GM18870 (cell line): Measurements from ENCODE around the gene ZNF804B.
A peak's percentile ranks its signal among the peaks of the same experiment; 100 is the strongest.

Experiments
- ATAC-seq: cut with Tn5 transposase; IDR thresholded peaks from one replicate; pipeline ENCODE4 v1.9.1; 2021; ENCODE audit warnings: moderate library complexity; ENCODE audit not compliant: unreplicated experiment

The ZNF804B gene

DNA sequence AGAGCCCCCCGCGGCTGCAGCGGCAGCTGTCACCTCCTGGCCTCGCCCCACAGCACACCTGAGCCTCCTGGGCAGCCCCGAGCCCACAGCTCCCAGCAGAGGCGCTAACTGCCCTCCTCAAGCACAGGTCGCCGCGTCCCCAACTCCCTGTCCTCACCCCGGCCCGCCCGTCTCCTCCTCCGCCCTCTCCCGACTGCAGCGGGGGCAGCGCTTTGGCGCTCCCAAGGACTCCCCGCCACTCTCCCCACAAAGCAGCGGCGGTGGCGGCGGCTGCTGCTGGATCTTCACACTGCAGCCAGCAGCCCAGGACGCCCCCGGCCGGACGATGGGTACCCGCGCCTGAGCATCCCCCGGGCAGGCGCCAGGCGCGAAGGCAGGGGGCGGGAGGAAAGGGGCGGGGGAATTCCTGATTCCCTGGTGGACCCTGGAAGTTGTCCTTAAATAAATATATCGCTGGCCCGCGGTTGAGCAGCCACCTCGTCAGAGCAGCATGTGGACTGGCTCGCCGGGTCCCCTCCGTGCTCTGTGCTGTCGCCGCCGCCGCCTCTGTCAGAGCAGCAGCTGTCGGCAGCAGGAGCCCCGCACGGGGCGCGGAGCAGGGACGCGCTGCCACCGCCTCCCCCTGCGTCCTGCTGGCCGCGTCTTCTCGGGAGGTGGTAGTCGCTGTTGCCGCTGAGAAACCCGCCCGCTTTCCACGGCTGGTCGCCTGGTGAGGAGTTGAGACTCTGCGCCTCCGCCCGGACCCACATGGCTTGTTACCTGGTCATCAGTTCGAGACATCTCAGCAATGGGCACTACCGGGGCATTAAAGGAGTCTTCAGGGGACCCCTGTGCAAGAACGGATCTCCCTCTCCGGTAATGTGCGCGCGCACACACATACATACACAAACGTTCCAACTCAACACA is at the start of gene ZNF804B:
Gene ZNF804B, plus strand, starts transcription at position 471 of the 906 bp plus-strand sequence. Its CDS starts 277 bp downstream, at position 748.
- ATAC-seq, result no peak

DNA sequence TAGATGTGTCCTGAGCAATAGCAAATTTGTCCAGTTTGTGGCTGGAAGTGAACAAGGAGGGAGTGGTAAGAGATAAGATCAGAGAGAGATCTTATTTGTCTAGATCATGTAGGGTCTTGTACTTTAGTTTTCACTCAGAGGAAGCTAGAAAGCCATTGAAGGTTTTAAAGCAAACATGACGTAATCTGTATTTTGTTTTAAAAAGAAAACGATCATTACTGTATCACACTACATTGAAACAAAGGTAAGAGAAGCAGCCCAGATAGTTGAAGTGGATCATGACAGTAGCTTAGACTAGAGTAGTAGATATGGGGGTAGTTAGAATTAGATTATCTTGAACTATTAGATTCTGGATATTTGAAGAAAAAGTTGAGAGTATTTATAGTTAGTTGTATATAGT is 23.6 kb upstream of the ZNF804B start:
- ATAC-seq, result no peak

DNA sequence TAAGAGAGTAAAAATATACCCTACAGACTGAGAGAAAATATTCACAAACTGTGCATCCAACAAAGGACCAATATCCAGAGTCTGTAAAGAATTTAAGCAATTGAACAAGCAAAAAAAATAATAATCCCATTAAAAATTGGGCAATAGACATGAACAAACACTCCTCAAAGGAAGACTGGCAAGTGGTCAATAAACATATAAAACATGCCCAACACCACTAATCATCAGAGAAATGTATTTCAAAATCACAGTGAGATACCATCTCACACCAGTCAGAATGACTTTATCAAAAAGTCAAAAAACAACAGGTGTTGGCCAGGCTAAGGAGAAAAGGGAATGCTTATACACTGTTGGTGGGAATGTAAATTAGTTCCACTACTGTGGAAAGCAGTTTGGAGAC is 21.9 kb upstream of the ZNF804B start:
- ATAC-seq, result no peak

DNA sequence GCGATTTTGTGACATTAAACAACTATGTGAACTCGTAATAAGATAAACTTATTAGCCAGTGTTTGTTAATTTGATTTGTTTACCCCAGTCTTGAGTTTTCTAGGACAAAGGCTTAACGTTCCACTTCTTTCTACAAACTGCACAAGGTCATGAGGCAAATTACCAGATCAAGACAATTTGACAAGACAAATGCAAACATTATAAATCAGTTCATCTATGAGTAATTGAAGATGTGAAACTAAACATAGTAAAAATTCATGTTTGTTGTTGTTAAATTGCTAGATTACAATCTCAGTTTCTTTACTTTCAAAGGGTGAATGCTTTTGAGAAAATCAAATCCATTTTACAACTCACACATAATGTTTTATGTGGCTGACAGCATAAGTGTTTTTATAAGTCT is 13.4 kb upstream of the ZNF804B start:
- ATAC-seq, result no peak

DNA sequence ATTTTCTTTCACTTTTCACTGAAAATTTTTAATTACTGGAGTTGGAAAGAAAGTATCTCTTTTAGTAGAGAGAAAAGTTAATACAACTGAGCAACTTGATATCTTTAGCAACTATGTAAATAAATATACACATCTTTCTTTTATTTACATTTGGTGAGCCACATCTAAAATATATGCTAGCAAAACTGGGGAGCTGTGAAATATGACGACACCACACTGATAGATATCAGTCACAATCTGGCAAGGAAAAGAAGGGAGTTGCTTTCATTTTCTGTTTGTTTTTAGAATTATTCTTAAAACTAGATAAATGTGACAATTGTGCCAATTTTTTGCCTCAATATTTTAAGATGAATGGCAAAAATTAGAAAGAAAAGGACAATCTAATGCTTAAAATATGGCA is 2.7 kb upstream of the ZNF804B start:
- ATAC-seq, result no peak

DNA sequence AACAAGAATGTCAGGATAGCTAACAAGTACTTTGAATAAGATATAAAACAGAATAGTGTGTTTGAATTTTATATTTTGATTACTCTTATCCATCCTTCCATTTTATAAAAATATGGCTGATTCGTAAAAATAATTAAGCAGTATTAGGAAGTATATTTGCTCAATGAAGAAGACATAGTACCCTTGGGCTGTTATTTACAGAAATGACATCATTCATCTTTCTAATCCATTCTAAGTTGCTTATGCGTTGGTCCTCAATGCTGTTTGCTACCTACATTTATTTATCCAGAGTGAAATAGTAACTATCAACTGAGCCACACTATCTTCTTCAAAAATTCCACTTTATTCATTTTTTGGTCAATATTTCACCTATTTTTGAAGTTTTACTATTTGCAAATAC is 2.1 kb upstream of the ZNF804B start:
- ATAC-seq, result no peak

DNA sequence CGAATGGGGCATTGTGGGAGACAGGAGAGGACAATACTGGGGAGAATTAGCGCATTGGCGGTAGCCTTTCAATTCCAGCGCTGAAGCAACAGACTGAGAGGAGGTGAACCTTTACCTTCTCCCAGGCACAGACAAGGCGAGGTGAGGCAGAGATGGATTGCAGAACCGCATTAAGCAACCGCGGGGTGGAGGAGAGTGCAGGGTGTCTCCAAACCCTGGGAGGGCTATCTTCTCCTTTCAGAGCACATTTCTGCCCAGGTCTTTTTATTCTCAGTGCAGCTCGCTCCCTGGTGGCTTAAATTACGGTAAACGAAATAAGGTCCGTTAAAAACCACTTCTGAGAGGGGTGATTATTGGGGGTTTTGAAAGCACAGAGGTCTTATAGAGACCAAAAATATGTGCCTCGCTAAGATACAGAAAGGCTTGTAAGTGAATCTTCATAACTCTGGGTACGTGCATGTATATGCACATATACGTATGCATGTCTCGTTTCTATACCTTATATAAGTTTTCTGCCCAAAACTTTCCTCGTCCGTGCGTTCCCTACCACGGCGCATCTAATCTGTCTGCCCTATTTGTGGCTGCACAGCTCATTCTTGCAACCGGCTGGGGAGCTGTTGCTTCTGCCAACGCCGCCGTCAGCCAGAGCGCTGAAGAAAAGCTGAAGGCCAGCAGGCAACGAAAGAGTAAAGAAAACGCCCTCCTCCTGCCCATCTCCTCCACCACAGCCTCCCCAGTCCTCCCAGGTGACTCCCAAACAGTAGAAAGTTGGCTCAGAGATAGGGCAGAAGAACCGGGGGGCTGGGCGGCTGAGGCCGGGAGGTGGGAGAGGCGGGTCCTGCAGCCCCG is 895 bp upstream of the ZNF804B start:
- no peak for ATAC-seq

DNA sequence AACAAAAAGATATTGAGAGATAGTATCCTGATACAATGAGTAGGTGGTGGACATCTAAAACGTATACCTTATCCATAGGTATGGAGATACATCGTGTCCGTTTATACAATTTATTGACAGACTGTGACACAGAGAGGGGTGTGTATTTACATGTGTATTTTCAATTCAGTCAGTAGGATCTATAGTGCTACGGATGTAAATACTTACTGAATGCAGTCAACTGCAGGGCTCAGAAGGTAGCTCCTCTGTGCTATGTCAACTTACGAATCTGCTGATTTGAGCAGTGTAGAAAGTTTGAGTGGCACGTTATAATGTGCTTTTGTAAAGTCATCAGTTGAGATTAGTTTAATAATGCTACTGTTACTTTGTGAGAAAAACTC is 626 bp downstream of the ZNF804B start:
- ATAC-seq, result no peak

DNA sequence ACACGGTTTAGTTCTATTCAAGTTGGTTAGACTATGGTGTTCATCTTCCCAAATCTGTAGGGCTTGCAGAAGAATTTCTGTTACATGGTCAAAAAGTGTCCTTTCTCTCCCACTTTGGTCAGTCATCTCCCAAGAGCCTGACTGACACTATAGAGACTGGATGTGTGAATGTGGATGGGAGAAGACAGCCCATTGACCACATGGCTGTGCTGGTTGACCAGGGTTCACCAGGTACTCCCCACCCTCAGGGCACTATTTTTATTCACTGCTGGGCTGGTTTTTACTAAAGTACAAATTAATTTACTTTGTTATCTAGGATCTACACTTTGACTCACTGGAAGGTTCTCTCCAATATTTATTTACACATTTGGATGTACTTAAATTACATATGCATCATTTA is 2.3 kb downstream of the ZNF804B start:
- ATAC-seq, result no peak

DNA sequence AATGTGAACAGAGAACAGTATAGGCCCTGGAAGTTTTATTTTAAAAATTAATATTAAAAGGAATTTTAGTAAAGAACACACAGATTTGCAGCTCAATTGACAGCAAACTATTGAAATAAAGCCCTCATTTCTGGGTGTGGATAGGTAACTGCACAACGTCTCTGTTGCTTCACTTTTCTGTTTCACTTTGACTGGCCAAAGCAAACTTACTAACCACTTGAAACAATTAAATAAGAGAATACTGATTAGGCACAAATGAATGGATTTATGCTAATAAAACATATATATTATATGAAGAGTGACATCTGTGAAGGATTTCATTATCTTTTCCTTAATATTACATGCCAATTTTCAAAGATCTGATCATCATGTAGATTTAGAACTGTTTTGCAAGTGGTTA is 11.9 kb downstream of the ZNF804B start:
- no peak for ATAC-seq

DNA sequence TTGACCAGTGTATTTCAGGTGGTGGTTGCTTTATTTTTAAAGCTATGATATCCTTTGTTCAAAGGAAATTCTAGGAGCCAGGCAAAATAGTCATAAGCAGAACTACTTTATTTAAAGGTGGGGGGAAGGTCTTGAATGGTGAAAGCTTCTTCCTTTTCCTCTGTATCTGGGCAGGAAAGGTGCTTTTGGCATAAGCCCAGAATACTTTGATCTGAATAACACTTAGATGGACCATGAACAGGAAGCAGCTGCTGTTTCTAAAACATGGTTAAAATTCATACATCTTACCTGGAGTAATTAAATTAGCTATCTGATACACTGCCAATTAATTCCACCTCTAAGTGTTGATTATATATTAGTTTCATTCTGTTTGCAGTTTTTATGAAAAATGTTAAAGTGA is 13.3 kb downstream of the ZNF804B start:
- no peak for ATAC-seq

DNA sequence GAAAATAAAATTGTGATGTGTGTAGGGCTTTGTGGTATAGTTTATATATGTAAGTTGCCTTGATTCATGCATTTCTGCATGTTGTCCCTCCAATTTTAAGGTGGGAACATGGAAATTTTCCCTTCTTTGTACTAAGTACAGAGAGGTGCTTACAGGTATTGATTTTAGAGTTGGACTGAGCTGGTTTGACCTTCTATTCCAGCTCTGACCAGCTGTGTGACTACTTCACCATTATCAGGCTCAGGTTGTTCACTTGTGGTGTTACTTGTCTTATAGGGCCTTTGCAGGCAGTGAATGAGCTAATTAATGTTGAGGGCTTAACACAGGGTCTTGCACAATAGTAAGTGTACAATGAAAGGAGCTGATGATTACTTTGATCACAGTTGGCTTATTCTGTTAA is 16.3 kb downstream of the ZNF804B start:
- no peak for ATAC-seq

DNA sequence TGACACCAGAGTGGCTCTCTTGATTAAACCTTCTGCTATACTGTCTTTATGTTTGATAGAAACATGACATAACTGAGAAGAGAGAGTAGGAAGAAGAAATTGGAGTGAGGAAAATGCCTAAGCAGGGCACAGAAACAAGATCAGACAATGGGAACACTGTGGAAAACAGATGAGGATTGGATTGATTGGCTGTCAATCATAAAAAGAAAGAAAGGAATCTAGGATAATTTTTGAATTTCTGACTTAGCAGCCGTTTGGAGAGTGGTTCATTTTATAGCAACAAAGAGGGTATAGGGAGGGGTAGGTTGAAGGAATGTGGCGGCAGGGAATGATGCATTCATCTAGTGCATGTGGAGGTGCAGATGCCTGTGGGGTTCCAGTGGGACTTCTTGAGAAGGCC is 28.3 kb downstream of the ZNF804B start:
- no peak for ATAC-seq

DNA sequence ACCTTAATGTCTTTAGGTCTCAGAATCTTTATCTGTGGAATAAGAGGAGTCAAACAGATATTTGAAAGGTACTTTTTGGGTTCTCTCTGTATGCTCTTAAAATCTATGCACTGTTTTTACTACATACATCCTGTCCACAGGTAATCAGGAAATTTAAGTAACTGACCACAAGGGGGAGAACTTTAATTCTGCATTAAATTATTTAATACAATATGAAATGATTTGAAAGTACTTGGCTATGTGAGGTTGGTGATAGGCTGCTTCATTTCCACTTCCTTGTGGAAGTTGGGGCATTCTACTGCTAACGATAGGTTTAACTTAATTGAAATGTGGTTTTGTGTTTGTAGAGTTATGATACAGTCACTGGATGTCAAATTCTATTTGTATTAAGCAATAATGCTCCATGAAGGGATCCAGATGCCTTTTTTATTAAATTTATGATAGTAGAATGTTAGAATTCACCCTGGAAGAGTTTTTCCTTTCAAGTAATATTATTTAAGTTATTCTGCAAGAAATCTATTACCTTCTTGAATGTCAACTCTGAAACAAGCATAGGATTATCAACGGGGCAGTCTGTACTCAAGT is 30.1 kb downstream of the ZNF804B start:
- ATAC-seq, result peak; percentile 51

DNA sequence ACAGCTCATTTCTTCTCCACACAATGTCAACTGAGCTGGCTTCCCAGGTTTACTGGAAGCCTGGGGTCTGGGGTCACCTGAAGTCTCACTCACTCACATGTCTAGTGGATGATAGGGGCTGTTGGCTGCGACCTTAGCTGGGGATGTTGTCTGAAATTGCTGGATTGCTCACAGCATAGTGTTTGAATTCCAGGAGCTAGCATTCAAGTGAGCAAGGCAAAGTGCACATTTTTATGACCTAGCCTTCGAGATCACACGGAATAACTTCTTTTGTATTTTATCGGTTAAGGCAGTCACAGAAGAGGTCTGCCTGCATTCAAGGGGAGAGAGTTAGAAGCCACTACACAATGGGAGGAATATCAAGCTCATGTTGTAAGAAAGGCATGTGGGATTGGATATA is 32.4 kb downstream of the ZNF804B start:
- no peak for ATAC-seq

DNA sequence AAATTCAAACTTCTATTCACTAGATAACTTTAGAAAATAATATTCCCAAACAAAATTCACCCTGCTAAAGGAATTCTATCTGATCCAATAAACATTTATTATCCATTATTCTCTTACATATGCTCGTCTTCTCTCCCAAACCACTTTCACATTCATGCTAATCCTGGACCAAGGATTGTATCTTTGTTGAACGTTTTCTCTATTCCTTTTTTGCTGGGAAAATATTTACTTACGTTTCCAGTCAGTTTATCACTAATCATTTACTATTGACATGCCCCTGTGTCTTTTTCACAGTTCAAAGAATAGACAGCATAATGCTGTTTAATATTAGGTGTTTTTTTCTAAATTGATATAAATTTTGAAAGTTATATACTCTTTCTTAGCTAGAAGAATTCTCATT is 32.9 kb downstream of the ZNF804B start:
- no peak for ATAC-seq

DNA sequence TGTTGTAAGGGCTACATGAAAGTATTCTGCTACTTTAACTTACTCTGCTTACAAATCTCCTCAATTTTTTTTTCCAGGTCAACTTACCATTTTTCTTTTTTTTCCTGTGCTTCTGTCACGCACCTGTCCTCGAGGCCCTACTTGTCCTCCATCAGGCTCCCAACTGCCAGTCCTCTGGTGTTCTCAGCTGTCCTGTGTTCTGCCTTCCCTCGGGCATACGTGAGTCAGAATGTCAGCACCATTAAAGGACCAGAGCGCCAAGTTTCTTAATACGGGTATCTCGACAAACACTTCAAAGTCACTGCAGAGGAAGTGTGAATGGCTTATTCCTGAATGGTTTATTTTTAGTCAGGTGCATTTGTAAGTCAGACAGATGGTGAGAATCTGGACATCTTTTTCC is 36.1 kb downstream of the ZNF804B start, which contains the start of gene TEX47:
Gene TEX47, minus strand, starts transcription at position 185 of the 400 bp plus-strand sequence. CDS start 795 bp downstream, outside the sequence.
- ATAC-seq, result no peak

DNA sequence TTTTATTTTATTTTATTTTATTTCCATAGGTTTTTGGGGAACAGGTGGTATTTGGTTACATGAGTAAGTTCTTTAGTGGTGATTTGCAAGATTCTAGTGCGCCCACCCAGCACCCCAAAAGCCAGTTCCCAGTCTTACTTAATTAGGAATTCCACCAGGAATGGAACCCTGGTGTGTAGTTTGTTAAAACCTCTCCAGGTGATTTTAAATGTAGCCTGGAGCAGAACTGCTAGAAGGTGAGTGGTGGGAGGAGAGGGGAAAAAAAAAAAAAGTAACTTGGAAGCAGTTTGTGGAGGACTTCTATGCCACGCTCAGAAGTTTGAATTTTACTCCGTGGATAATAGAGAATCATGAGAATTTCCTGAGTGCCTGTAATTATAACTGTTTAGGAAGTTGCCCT is 41.5 kb downstream of the ZNF804B start:
- ATAC-seq, result no peak

DNA sequence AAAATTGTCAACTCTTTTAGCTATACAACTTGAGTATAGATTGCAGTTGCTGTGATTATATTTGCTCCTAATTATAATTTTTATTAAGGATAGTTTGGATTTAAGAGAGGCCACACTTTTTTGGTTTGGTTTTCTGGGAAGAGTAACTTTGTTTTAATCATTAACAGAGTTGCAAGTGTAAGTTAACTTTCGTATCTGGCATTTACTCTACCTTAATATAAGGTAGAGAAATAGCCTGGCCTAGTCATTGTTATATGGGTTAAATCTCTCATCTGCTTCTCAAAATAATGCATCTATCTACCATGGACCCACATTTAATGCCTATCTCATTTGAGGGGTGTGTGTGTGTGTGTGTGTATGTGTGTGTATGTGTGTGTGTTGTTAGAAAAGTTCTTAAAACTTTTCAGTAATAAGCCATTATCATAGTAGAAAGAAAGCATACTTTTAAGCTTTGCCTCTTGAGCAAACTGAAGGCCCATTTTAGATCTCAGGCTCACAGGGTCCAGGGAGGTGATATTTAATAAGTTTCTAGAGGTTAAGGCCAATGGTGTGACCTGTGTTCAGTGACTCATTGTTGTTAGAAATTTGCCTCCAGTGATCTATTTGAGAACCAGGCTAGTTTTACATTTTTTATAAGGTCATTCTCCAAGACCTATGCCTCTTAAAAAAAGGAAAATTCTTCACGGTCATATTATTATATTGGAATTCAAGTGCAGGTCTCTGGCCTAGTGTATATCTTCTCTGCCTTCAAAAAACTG is 47.0 kb downstream of the ZNF804B start:
- no peak for ATAC-seq

DNA sequence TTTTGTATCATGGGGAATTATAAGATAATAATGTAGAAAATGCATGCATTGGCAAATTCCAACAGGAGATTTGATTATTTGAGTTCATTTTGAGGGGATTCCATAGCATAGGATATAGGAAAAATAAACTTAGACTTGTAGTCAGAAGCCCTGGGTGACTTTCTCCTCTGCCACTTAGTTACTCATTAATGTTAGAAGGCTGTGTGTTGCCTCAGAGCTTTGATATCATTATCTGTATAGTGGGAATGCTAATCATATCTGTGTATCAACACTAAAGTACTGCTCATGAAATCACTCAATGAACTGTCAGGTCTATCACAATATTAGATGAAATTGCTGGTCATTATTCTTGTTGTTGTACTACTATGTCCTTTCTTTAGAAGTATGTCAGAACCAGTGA is 59.1 kb downstream of the ZNF804B start:
- no peak for ATAC-seq

DNA sequence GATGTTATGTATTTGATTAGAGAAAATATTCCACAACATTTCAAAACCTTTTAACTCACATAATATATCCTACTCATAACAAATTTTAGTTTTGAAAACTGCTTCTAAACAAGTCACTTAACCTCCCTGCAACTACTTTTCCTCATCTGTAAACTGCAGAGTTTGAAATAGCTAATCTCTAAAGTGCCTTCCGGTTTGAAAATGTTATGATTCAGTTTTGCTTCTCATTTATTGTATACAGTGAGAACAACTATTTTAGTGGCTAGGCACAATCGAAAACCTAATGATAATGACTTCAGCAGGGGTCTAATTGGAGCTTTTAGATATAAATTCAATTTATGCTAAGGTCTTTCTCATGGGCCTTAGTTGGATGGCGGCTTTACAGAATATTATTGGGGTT is 66.7 kb downstream of the ZNF804B start:
- ATAC-seq, result peak; percentile 82
